Measurements from ENCODE around the gene HOMER2.

DNA sequence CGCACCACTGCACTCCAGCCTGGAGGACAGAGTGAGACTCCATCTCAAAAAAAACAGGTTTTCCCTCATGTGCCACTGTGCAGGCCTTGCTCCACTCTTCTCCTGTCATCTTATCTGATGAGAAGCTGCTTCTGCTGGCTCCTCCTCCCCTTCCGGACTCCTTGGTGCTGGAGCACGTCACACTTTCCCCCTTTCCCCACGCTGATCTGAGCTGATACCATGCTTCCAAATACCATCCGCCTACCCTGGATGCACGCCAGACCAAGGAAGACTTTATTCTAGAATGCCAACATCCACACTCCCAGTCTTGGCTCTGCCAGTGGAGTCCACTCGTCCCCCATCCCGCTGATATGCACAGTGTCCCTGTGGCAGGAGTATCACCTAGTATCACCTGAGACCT lies 31.3 kb downstream of the HOMER2 start:
- TF ChIP-seq CTCF (IDR thresholded peaks at IDR 0.05; ENCODE audit: insufficient read depth, low read length) (no peak), POLR2AphosphoS5 (IDR thresholded peaks at IDR 0.05; ENCODE audit: low read depth) (no peak), GABPA (IDR thresholded peaks at IDR 0.05; ENCODE audit: low read depth) (no peak), SPI1 (IDR thresholded peaks at IDR 0.05; ENCODE audit: borderline replicate concordance, low read depth) (no peak)
- TF ChIP-seq, protein P1, sequence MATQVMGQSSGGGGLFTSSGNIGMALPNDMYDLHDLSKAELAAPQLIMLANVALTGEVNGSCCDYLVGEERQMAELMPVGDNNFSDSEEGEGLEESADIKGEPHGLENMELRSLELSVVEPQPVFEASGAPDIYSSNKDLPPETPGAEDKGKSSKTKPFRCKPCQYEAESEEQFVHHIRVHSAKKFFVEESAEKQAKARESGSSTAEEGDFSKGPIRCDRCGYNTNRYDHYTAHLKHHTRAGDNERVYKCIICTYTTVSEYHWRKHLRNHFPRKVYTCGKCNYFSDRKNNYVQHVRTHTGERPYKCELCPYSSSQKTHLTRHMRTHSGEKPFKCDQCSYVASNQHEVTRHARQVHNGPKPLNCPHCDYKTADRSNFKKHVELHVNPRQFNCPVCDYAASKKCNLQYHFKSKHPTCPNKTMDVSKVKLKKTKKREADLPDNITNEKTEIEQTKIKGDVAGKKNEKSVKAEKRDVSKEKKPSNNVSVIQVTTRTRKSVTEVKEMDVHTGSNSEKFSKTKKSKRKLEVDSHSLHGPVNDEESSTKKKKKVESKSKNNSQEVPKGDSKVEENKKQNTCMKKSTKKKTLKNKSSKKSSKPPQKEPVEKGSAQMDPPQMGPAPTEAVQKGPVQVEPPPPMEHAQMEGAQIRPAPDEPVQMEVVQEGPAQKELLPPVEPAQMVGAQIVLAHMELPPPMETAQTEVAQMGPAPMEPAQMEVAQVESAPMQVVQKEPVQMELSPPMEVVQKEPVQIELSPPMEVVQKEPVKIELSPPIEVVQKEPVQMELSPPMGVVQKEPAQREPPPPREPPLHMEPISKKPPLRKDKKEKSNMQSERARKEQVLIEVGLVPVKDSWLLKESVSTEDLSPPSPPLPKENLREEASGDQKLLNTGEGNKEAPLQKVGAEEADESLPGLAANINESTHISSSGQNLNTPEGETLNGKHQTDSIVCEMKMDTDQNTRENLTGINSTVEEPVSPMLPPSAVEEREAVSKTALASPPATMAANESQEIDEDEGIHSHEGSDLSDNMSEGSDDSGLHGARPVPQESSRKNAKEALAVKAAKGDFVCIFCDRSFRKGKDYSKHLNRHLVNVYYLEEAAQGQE (IDR thresholded peaks at IDR 0.05; ENCODE audit: insufficient replicate concordance, low read depth): no peak

All from HL-60 (cell line).